Fibroblast of lung (primary cell): ENCODE results near the gene CORO7.

Experiments used
- EZH2 ChIP-seq: IDR thresholded peaks from 2 replicates; pipeline ENCODE4 v1.5.1; 2012; ENCODE audit warnings: low read length, control low read depth, mild to moderate bottlenecking; ENCODE audit errors: missing control alignments
- TF ChIP-seq, protein P1 (sequence below), 2 donors: IDR thresholded peaks in 1 of 2; conservative IDR thresholded peaks in 1 of 2; 1 replicate in 1 of 2; 2 replicates in 1 of 2; pipeline ENCODE4 v1.5.1; 2011 to 2012; ENCODE audit warnings: low read length in 2 of 2, control low read depth in 1 of 2, inconsistent platforms in 1 of 2, low read depth in 1 of 2, mild to moderate bottlenecking in 1 of 2

DNA sequence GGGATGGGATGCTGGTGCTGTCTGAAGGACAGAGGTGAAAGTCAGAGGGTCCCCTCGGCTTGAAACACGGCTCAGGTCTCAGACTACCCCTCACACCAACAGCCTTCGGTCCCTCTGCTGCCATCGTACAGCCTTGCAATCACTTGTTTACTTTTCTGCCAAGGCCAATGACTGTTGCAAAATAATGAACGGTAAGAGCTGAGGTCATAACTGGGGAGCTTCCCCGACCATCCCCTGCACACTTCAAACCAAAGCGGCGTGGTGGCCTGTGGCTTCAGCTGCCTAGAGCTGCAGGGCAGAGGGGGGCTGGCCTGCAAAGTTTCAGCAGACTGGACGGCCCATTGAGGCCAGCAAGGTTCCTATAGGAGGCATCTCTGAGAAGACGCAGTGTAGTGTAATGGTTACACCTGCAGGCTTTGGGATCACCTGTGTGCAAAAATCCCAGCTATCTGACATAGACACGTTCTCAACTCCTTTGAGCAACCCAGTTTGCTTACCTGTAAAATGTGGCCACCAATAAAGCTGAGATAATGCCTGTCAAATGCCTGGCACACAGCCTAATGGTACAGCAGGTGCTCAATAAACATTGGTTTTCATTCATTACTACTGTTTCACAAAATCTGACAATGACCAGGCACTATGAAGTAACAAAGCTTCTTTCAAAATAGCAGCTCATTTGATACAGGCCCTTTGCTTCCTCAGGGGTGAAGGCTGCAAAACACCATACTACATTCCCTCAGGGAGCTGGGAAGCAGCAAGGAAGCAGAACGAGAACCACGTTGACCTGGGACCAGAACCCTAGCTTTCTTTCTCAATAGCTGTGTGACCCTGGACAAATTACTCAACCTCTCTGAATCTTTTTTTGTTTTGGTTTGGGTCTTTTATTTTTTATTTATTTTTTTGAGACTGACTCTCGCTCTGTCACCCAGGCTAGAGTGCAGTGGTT lies 70.3 kb downstream of the CORO7 start:
- TF ChIP-seq, protein P1, sequence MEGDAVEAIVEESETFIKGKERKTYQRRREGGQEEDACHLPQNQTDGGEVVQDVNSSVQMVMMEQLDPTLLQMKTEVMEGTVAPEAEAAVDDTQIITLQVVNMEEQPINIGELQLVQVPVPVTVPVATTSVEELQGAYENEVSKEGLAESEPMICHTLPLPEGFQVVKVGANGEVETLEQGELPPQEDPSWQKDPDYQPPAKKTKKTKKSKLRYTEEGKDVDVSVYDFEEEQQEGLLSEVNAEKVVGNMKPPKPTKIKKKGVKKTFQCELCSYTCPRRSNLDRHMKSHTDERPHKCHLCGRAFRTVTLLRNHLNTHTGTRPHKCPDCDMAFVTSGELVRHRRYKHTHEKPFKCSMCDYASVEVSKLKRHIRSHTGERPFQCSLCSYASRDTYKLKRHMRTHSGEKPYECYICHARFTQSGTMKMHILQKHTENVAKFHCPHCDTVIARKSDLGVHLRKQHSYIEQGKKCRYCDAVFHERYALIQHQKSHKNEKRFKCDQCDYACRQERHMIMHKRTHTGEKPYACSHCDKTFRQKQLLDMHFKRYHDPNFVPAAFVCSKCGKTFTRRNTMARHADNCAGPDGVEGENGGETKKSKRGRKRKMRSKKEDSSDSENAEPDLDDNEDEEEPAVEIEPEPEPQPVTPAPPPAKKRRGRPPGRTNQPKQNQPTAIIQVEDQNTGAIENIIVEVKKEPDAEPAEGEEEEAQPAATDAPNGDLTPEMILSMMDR (conservative IDR thresholded peaks at IDR 0.05 in 1 of 2, IDR thresholded peaks at IDR 0.05 in 1 of 2; ENCODE audit: low read depth in 1 of 2, low read length in 2 of 2) = no peak
- TF ChIP-seq EZH2 = no peak
